Mucosa of stomach (tissue), 1 donor: Measurements from ENCODE around the gene VARS2.
"Not testable (repeated sequence)": the region's sequence is repeated elsewhere in the genome, so short reads cannot be mapped to it uniquely, and the experiment has no call there.

Experiments used
- H3K27me3 ChIP-seq: one replicate; pipeline ENCODE4 v1.7.0; 2013; ENCODE audit warnings: mild to moderate bottlenecking, low read length; ENCODE audit not compliant: control insufficient read depth, insufficient read depth
- H3K36me3 ChIP-seq: one replicate; pipeline ENCODE4 v1.7.0; 2013; ENCODE audit warnings: low read length; ENCODE audit not compliant: control insufficient read depth, insufficient read depth
- H3K4me1 ChIP-seq: one replicate; pipeline ENCODE4 v1.7.0; 2013; ENCODE audit warnings: mild to moderate bottlenecking, low read length; ENCODE audit not compliant: control insufficient read depth, insufficient read depth
- H3K4me3 ChIP-seq: one replicate; pipeline ENCODE4 v1.7.0; 2013; ENCODE audit warnings: low read length
- H3K9ac ChIP-seq: one replicate; pipeline ENCODE4 v1.7.0; 2013; ENCODE audit warnings: mild to moderate bottlenecking, low read length, moderate library complexity
- H3K9me3 ChIP-seq: one replicate; pipeline ENCODE4 v1.7.0; 2013; ENCODE audit warnings: mild to moderate bottlenecking, low read length, moderate library complexity; ENCODE audit not compliant: control insufficient read depth
- donor health status: Pancreatic carcinoma.

The VARS2 gene

DNA sequence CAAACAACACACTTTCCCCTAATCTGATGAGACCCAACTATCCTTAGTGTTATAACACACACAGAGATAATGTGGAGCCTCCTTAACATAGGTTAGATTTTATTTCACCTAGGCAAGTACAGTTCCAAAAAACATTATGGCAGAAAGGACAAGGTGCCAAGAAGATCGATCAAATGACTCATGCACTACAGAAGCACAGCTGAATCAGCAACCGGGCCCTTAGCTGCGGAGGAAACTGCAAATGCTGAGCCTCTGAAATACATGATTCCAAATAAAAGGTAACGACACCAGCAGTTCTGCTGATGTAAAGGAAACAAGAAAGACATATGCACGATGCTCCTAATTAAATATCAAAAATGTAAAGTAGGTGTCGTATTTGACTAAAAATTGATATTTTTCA lies 49.6 kb downstream of the VARS2 start:
- Histone ChIP-seq H3K36me3 (no peaks in the 10 kb centered on the region), H3K9me3 (no peaks in the 10 kb centered on the region), H3K4me1 (no peaks in the 10 kb centered on the region), H3K27me3 (no peaks in the 10 kb centered on the region), H3K9ac (no peak overlapping the region), H3K4me3 (no peak overlapping the region)

- Histone ChIP-seq H3K27me3 (no peaks in the 10 kb centered on the region), H3K36me3 (no peaks in the 10 kb centered on the region), H3K9ac (no peak overlapping the region), H3K4me3 (no peak overlapping the region), H3K9me3 (no peaks in the 10 kb centered on the region), H3K4me1 (no peaks in the 10 kb centered on the region)
These were observed 50.0 kb downstream of the VARS2 start for GRCh38 chr6:30964075-30964474.

DNA sequence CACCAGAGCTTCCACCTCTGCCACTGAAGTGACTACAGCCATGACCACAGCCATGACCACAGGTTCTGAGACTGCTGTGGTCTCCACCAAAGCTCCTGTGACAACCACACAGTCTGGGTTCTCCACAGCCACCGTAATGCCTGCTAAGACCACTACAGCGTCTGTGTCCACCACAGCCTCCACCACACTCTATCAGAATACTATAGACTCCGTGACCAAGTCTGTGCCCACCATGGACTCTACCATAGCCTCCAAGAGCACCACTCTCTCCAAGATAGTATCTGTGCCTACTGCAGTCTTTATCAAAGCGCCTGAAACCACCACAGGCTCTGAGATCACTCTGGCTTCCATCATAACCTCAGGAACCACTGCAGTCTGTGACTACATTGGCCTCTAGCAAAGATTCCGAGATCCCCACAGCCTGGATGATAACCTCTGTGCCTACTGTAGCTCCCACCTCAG lies 51.1 kb downstream of the VARS2 start:
- Histone ChIP-seq H3K9me3 (no peaks in the 10 kb centered on the region), H3K4me3 (no peak overlapping the region), H3K4me1 (no peaks in the 10 kb centered on the region), H3K27me3 (no peaks in the 10 kb centered on the region), H3K36me3 (no peaks in the 10 kb centered on the region), H3K9ac (no peak overlapping the region)

- no peaks in the 10 kb centered on the region for H3K9me3 ChIP-seq
- H3K36me3 ChIP-seq, result no peaks in the 10 kb centered on the region
- H3K4me1 ChIP-seq, result no peaks in the 10 kb centered on the region
- no peak overlapping the region for H3K4me3 ChIP-seq
- no peaks in the 10 kb centered on the region for H3K27me3 ChIP-seq
- no peak overlapping the region for H3K9ac ChIP-seq
These were observed 52.1 kb downstream of the VARS2 start for GRCh38 chr6:30966154-30966553.

GRCh38 chr6:30969171-30969570 lies 55.1 kb downstream of the VARS2 start:
- not testable (repeated sequence) for H3K4me1 ChIP-seq, H3K36me3 ChIP-seq, H3K9ac ChIP-seq, H3K9me3 ChIP-seq, H3K27me3 ChIP-seq, H3K4me3 ChIP-seq

- Histone ChIP-seq H3K9me3 (no peaks in the 10 kb centered on the region), H3K9ac (no peak overlapping the region), H3K27me3 (no peaks in the 10 kb centered on the region), H3K36me3 (no peaks in the 10 kb centered on the region), H3K4me1 (peaks cover 2% of the 10 kb centered on the region), H3K4me3 (no peak overlapping the region)
These were observed 56.9 kb downstream of the VARS2 start for GRCh38 chr6:30970946-30971345.

DNA sequence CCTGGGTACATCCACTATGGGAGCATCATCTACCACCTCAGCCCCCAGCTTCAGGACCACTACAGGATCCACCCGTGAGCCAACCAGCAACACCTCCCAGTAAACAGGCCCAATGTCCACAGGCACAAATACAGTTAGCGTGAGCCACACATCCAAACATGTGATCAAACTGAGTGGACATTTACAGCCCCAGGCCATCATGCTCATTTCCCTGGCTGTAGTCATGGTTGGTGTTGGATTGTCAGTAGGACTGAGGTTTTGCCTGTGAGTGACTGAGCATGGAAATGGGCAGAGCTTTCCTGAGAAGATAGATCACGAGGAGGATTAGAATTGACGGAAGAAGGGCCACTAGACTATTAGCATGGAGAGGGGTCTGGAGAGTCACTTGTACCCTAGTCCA lies 58.8 kb downstream of the VARS2 start:
- Histone ChIP-seq H3K9ac (no peak overlapping the region), H3K27me3 (no peaks in the 10 kb centered on the region), H3K4me1 (peaks cover 7% of the 10 kb centered on the region), H3K4me3 (no peak overlapping the region), H3K36me3 (no peaks in the 10 kb centered on the region), H3K9me3 (no peaks in the 10 kb centered on the region)

DNA sequence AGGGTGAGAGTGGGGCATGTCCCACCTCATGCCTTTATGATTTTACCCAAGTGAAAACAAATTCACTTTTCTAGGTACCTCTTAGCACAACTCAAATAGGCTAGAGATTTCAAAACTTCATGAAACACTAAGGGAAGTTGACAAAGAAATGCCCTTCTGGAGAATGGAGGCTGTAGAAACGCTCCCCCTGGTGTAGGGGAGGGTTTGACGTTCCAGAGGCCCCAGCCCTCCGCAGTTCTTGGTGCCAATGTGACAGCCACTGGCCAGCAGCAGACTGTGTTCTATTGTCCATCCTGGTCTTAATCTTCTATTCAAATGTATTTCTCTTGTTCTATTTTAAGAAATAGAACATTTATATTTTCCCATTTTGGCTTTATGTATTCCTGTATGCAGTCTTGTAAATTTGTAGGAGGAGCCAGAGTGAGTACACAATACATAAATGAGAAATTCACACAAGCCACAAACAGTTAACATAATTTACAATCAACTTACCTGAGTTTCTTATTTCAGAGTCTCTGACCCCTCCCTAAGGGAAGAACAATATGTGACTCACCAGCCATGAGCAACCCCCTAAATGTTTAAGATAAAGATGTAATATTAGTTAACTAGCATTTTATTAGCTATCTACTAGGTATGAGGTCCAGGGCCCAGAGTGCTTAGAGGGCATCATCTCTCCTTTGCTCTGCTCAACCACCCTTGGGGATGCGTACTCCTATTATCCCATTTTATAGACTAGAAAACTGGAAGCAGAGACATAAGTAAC lies 60.6 kb downstream of the VARS2 start:
- H3K4me3 ChIP-seq, result no peak overlapping the region
- no peak overlapping the region for H3K9ac ChIP-seq
- H3K27me3 ChIP-seq, result no peaks in the 10 kb centered on the region
- H3K9me3 ChIP-seq, result no peaks in the 10 kb centered on the region
- H3K4me1 ChIP-seq, result peaks cover 7% of the 10 kb centered on the region
- H3K36me3 ChIP-seq, result no peaks in the 10 kb centered on the region
